IMR-90 (cell line): Measurements from ENCODE around the gene CACNG6. TPM values are rescaled to one million over a fixed set of nuclear protein-coding genes. Genes with fewer than 3 reads are reported as not detected.

Source experiments
- ATAC-seq: fragments of 200-7000 bp; cut with Tn5 transposase; 2 replicates; pipeline ENCODE4 v1.9.1; 2020; ENCODE audit warnings: low read depth, mild to moderate bottlenecking, moderate library complexity
- BruUV-seq: library from RNA; stranded (reverse); fragments of 400-500 nt; replicated peaks from 2 replicates; lab custom pipeline; 2021; lab: Mats Ljungman, UMichigan
- CTCF ChIA-PET: fragments of 300-600 bp; formaldehyde crosslinking; extraction: SDS; loops from one replicate; lab custom pipeline; 2021; ENCODE audit warnings: antibody characterized with exemption; lab: Yijun Ruan, JAX
- POLR2A ChIA-PET: fragments of 300-600 bp; sonication (Branson Sonifier 250); formaldehyde crosslinking; loops from one replicate; lab custom pipeline; 2022; ENCODE audit warnings: antibody characterized with exemption; ENCODE audit not compliant: unreplicated experiment; lab: Charles Lee
- DNase-seq: peaks from one replicate; pipeline ENCODE4 v3.0.0; 2013
- H2AFZ ChIP-seq: replicated peaks from 2 replicates; pipeline ENCODE3; 2013; ENCODE audit warnings: low read length, mild to moderate bottlenecking; ENCODE audit not compliant: poor library complexity
- H2AK5ac ChIP-seq: 2 replicates; pipeline ENCODE4 v1.6.1; 2013; ENCODE audit warnings: low read depth, low read length, inconsistent platforms
- H2AK9ac ChIP-seq: replicated peaks from 2 replicates; pipeline ENCODE3; 2013; ENCODE audit warnings: mild to moderate bottlenecking, low read depth, low read length, moderate library complexity; ENCODE audit not compliant: poor library complexity
- H2BK120ac ChIP-seq: 2 replicates; pipeline ENCODE4 v1.6.1; 2013; ENCODE audit warnings: low read depth, low read length, inconsistent platforms
- H2BK15ac ChIP-seq: 3 replicates; pipeline ENCODE4 v1.6.1; 2013; ENCODE audit warnings: low read depth, low read length, inconsistent platforms
- H2BK20ac ChIP-seq: 2 replicates; pipeline ENCODE4 v1.6.1; 2013; ENCODE audit warnings: low read depth, mild to moderate bottlenecking, inconsistent platforms, low read length, moderate library complexity
- H2BK5ac ChIP-seq: 2 replicates; pipeline ENCODE4 v1.6.1; 2013; ENCODE audit warnings: mild to moderate bottlenecking, low read depth, low read length, inconsistent platforms; ENCODE audit not compliant: poor library complexity, severe bottlenecking
- H3K14ac ChIP-seq: replicated peaks from 2 replicates; pipeline ENCODE4 v1.6.1; 2013; ENCODE audit warnings: low read depth, low read length, inconsistent platforms
- H3K18ac ChIP-seq: 2 replicates; pipeline ENCODE4 v1.6.1; 2013; ENCODE audit warnings: low read depth, low read length, control low read depth
- H3K23ac ChIP-seq: 2 replicates; pipeline ENCODE4 v1.6.1; 2013; ENCODE audit warnings: low read depth, low read length, inconsistent platforms
- H3K27ac ChIP-seq: 2 replicates; pipeline ENCODE4 v1.5.1; 2013; ENCODE audit warnings: mild to moderate bottlenecking, control low read depth, low read length; ENCODE audit not compliant: insufficient read depth
- H3K27me3 ChIP-seq: 2 replicates; pipeline ENCODE4 v1.6.1; 2013; ENCODE audit warnings: low read length; ENCODE audit not compliant: control insufficient read depth, insufficient read depth
- H3K36me3 ChIP-seq: 2 replicates; pipeline ENCODE4 v1.6.1; 2013; ENCODE audit warnings: low read length, mixed read lengths; ENCODE audit not compliant: control insufficient read depth, insufficient read depth
- H3K4ac ChIP-seq: 2 replicates; pipeline ENCODE4 v1.6.1; 2013; ENCODE audit warnings: low read depth, low read length, inconsistent platforms
- H3K4me1 ChIP-seq: 2 replicates; pipeline ENCODE4 v1.6.1; 2013; ENCODE audit warnings: low read length, mixed read lengths; ENCODE audit not compliant: control insufficient read depth, insufficient read depth
- H3K4me2 ChIP-seq: 2 replicates; pipeline ENCODE4 v1.6.1; 2013; ENCODE audit warnings: low read depth, mild to moderate bottlenecking, control low read depth, low read length, moderate library complexity
- H3K4me3 ChIP-seq: 2 replicates; pipeline ENCODE4 v1.5.1; 2013; ENCODE audit warnings: low read depth, mild to moderate bottlenecking, control low read depth, low read length, moderate library complexity; ENCODE audit not compliant: insufficient read depth
- H3K56ac ChIP-seq: 2 replicates; pipeline ENCODE4 v1.6.1; 2013; ENCODE audit warnings: low read length, inconsistent platforms; ENCODE audit not compliant: insufficient read depth; ENCODE audit errors: extremely low read depth
- H3K79me1 ChIP-seq, 2 experiments: 2 replicates each; pipeline ENCODE4 v1.6.1; 2013; ENCODE audit warnings: low read length in 2 of 2, inconsistent platforms in 1 of 2, low read depth in 1 of 2
- H3K9ac ChIP-seq: 2 replicates; pipeline ENCODE4 v1.6.1; 2013; ENCODE audit warnings: low read depth, low read length, control low read depth
- H3K9me1 ChIP-seq: 2 replicates; pipeline ENCODE4 v1.6.1; 2013; ENCODE audit warnings: low read length, inconsistent platforms; ENCODE audit not compliant: insufficient read depth
- H3K9me3 ChIP-seq: 2 replicates; pipeline ENCODE4 v1.6.1; 2013; ENCODE audit warnings: low read length; ENCODE audit not compliant: control insufficient read depth, insufficient read depth
- H4K20me1 ChIP-seq: 2 replicates; pipeline ENCODE4 v1.6.1; 2013; ENCODE audit warnings: low read length, inconsistent platforms; ENCODE audit not compliant: insufficient read depth
- H4K5ac ChIP-seq: 2 replicates; pipeline ENCODE4 v1.6.1; 2013; ENCODE audit warnings: mild to moderate bottlenecking, low read depth, low read length, control low read depth
- H4K8ac ChIP-seq, 2 experiments: 2 replicates each; pipeline ENCODE4 v1.6.1; 2013; ENCODE audit warnings: low read depth in 2 of 2, low read length in 2 of 2, control low read depth in 1 of 2, inconsistent platforms in 1 of 2
- H4K91ac ChIP-seq: 2 replicates; pipeline ENCODE4 v1.6.1; 2013; ENCODE audit warnings: low read depth, low read length, inconsistent platforms; ENCODE audit not compliant: insufficient read depth
- BHLHE40 ChIP-seq: fragments of 150-350 bp; IDR thresholded peaks from 2 replicates; pipeline ENCODE4 v1.6.1; 2016; ENCODE audit warnings: mild to moderate bottlenecking, low read depth, low read length
- CEBPB ChIP-seq: IDR thresholded peaks from 2 replicates; pipeline ENCODE4 v1.6.1; 2012; ENCODE audit warnings: low read depth, low read length, improper control_type of control experiment
- CHD1 ChIP-seq: IDR thresholded peaks from 2 replicates; pipeline ENCODE4 v1.6.1; 2012; ENCODE audit warnings: low read depth, low read length, improper control_type of control experiment
- FOS ChIP-seq: fragments of 150-350 bp; IDR thresholded peaks from 2 replicates; pipeline ENCODE4 v1.6.1; 2016; ENCODE audit warnings: low read depth, low read length
- MAFK ChIP-seq: IDR thresholded peaks from 2 replicates; pipeline ENCODE4 v1.6.1; 2012; ENCODE audit warnings: low read depth, low read length, improper control_type of control experiment
- MAZ ChIP-seq: IDR thresholded peaks from 2 replicates; pipeline ENCODE4 v1.6.1; 2012; ENCODE audit warnings: low read depth, mild to moderate bottlenecking, low read length, improper control_type of control experiment, moderate library complexity, borderline replicate concordance
- MXI1 ChIP-seq: IDR thresholded peaks from 2 replicates; pipeline ENCODE4 v1.6.1; 2012; ENCODE audit warnings: low read depth, mild to moderate bottlenecking, low read length, moderate library complexity, borderline replicate concordance
- NFE2L2 ChIP-seq: fragments of 150-350 bp; IDR thresholded peaks from 2 replicates; pipeline ENCODE4 v1.6.1; 2016; ENCODE audit warnings: low read depth, mild to moderate bottlenecking, low read length
- POLR2A ChIP-seq: IDR thresholded peaks from 2 replicates; pipeline ENCODE4 v1.6.1; 2012; ENCODE audit warnings: mild to moderate bottlenecking, low read depth, low read length
- RAD21 ChIP-seq: IDR thresholded peaks from 2 replicates; pipeline ENCODE4 v1.6.1; 2012; ENCODE audit warnings: low read length, improper control_type of control experiment
- RCOR1 ChIP-seq: IDR thresholded peaks from 2 replicates; pipeline ENCODE4 v1.6.1; 2012; ENCODE audit warnings: mild to moderate bottlenecking, low read length, improper control_type of control experiment; ENCODE audit not compliant: insufficient replicate concordance
- RFX5 ChIP-seq: IDR thresholded peaks from 2 replicates; pipeline ENCODE4 v1.8.0; 2012; ENCODE audit warnings: low read depth, mild to moderate bottlenecking, low read length, moderate library complexity
- SMC3 ChIP-seq: fragments of 150-350 bp; IDR thresholded peaks from 2 replicates; pipeline ENCODE4 v1.6.1; 2016; ENCODE audit warnings: low read depth, mild to moderate bottlenecking, antibody characterized with exemption, low read length, moderate library complexity
- WGBS, 2 experiments: methylation state at CpG; one replicate each; pipeline versions ENCODE4 v1.1.5 to v1.1.7; 2013; ENCODE audit warnings: missing lambda C conversion rate in 2 of 2; ENCODE audit not compliant: insufficient read length in 1 of 2; ENCODE audit errors: extremely low coverage in 2 of 2; 5-methylcytosine and 5-hydroxymethylcytosine counted together
- dilution Hi-C: fragments of 300-500 bp; cut with HindIII; formaldehyde crosslinking; loops from one replicate; pipeline ENCODE4 v1.14.3; 2018; ENCODE audit warnings: low sequenced_read_pairs; ENCODE audit not compliant: unreplicated experiment
- in situ Hi-C: fragments of 300-500 bp; cut with MboI; formaldehyde crosslinking; loops from 3 replicates; pipeline ENCODE4 v1.14.3; 2019; ENCODE audit warnings: low sequenced_read_pairs, inconsistent platforms, mixed read lengths
- intact Hi-C: fragments of 100-400 bp; cut with micrococcal nuclease; formaldehyde crosslinking; loops from 2 replicates; pipeline ENCODE4 v1.10.0; 2022
- polyA plus RNA-seq, 3 experiments: library from polyadenylated mRNA; depleted of rRNA; stranded (reverse); fragments of >200 nt; gene quantifications; 2 replicates each; pipeline ENCODE4 v1.2.3, GENCODE V29; 2012; ENCODE audit warnings: low replicate concordance in 1 of 3
- total RNA-seq: library from RNA; depleted of rRNA; stranded (reverse); fragments of >200 nt; gene quantifications from 2 replicates; pipeline ENCODE4 v1.2.3, GENCODE V29; 2012
- TF ChIP-seq, protein P1 (sequence below): fragments of 150-350 bp; IDR thresholded peaks from 2 replicates; pipeline ENCODE4 v1.6.1; 2016; ENCODE audit warnings: low read depth, mild to moderate bottlenecking, low read length, moderate library complexity, borderline replicate concordance
- TF ChIP-seq, protein P2 (sequence below): conservative IDR thresholded peaks from 2 replicates; pipeline ENCODE4 v1.5.1; 2012; ENCODE audit warnings: mild to moderate bottlenecking, low read depth, low read length, improper control_type of control experiment
- TF ChIP-seq, protein P3 (sequence below): fragments of 150-350 bp; IDR thresholded peaks from 2 replicates; pipeline ENCODE4 v1.6.1; 2017; ENCODE audit warnings: mild to moderate bottlenecking, antibody characterized with exemption, low read length, low read depth

Gene CACNG6
- total and polyA plus RNA-seq, 2 of the 4 experiments (the other 2 are of a cell fraction) = not detected

DNA sequence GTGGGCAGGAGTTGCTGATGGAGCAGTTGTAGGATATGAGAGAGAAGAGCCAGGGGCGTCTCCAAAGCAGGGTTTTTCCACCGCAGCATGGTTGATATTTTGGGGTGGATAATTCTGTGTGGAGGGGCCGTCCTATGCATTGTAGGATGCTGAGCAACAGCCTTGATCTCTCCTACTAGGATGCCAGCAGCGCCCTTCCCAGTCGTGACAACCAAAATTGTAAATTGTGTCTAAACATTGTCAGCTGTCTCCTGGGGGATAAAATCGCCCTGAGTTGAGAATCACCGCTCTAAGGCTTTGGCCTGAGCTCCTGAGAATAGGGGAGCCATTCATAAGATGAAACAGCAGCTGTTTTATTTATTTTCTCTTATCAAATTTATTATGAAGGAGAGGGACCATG lies 24.5 kb upstream of the CACNG6 start:
- Histone ChIP-seq H2BK20ac (no peak overlapping the region), H3K9me1 (no peaks in the 10 kb centered on the region), H3K4me3 (no peak overlapping the region), H3K14ac (no peak overlapping the region), H3K79me1 (no peaks in the 10 kb centered on the region), H3K27ac (no peak overlapping the region), H4K5ac (no peak overlapping the region), H4K20me1 (no peaks in the 10 kb centered on the region), H2AK9ac (no peak overlapping the region), H3K23ac (no peak overlapping the region), H3K4me1 (no peaks in the 10 kb centered on the region), H3K4ac (no peak overlapping the region), H3K36me3 (no peaks in the 10 kb centered on the region), H2BK5ac (no peak overlapping the region), H3K18ac (no peak overlapping the region), H3K4me2 (no peak overlapping the region), H2BK15ac (no peak overlapping the region), H3K56ac (no peak overlapping the region), H4K91ac (no peak overlapping the region), H2AFZ (no peak overlapping the region), H3K9ac (no peak overlapping the region), H3K27me3 (peaks cover 32% of the 10 kb centered on the region), H4K8ac (no peak overlapping the region), H2BK120ac (no peak overlapping the region), H3K9me3 (no peaks in the 10 kb centered on the region), H2AK5ac (no peak overlapping the region)
- DNase-seq = no peak
- TF ChIP-seq RFX5 = no peak
- no peak for TF ChIP-seq NFE2L2
- no peak for TF ChIP-seq CEBPB
- no peak for TF ChIP-seq RCOR1
- TF ChIP-seq POLR2A = no peak
- TF ChIP-seq, protein P1, sequence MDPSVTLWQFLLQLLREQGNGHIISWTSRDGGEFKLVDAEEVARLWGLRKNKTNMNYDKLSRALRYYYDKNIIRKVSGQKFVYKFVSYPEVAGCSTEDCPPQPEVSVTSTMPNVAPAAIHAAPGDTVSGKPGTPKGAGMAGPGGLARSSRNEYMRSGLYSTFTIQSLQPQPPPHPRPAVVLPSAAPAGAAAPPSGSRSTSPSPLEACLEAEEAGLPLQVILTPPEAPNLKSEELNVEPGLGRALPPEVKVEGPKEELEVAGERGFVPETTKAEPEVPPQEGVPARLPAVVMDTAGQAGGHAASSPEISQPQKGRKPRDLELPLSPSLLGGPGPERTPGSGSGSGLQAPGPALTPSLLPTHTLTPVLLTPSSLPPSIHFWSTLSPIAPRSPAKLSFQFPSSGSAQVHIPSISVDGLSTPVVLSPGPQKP = no peak
- TF ChIP-seq, protein P2, sequence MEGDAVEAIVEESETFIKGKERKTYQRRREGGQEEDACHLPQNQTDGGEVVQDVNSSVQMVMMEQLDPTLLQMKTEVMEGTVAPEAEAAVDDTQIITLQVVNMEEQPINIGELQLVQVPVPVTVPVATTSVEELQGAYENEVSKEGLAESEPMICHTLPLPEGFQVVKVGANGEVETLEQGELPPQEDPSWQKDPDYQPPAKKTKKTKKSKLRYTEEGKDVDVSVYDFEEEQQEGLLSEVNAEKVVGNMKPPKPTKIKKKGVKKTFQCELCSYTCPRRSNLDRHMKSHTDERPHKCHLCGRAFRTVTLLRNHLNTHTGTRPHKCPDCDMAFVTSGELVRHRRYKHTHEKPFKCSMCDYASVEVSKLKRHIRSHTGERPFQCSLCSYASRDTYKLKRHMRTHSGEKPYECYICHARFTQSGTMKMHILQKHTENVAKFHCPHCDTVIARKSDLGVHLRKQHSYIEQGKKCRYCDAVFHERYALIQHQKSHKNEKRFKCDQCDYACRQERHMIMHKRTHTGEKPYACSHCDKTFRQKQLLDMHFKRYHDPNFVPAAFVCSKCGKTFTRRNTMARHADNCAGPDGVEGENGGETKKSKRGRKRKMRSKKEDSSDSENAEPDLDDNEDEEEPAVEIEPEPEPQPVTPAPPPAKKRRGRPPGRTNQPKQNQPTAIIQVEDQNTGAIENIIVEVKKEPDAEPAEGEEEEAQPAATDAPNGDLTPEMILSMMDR = no peak
- TF ChIP-seq MAZ = no peak
- no peak for TF ChIP-seq MXI1
- no peak for TF ChIP-seq MAFK
- no peak for TF ChIP-seq BHLHE40
- TF ChIP-seq CHD1 = no peak
- TF ChIP-seq RAD21 = no peak
- TF ChIP-seq FOS = no peak
- TF ChIP-seq, protein P3, sequence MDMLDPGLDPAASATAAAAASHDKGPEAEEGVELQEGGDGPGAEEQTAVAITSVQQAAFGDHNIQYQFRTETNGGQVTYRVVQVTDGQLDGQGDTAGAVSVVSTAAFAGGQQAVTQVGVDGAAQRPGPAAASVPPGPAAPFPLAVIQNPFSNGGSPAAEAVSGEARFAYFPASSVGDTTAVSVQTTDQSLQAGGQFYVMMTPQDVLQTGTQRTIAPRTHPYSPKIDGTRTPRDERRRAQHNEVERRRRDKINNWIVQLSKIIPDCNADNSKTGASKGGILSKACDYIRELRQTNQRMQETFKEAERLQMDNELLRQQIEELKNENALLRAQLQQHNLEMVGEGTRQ = no peak
- no peak for TF ChIP-seq SMC3
- intact Hi-C loops = no loop called here
- dilution Hi-C loops = no loop called here
- no TSS peak for BruUV-seq
- ChIA-PET CTCF (no interaction called here), POLR2A (no interaction called here)
- WGBS, 2 experiments = 70% methylated on average over 2 of the region's 7 CpGs; no CpG with 5 or more reads in 1 of the 2 experiments
- ATAC-seq = no peak
- in situ Hi-C loops = no loop called here
